Measurements from ENCODE around the gene GALNT2.

- no peak for TF ChIP-seq RCOR1 (IDR thresholded peaks at IDR 0.05; ENCODE audit: low read length)
- TF ChIP-seq CTCF (IDR thresholded peaks at IDR 0.05): no peak
- TF ChIP-seq PBX3 (IDR thresholded peaks at IDR 0.05): no peak
Measured at GRCh38 chr1:230121950-230122349, 54.9 kb downstream of the GALNT2 start.
